H9 (cell line): Measurements from ENCODE around the gene HIPK3. TPM values are rescaled to one million over a fixed set of nuclear protein-coding genes. Genes with fewer than 3 reads are reported as not detected.

Experiments used
- DNase-seq: peaks from one replicate; pipeline ENCODE4 v3.0.0-alpha.2; 2017
- H2AFZ ChIP-seq: one replicate; pipeline ENCODE4 v1.6.1; 2013; ENCODE audit warnings: mild to moderate bottlenecking, low read length, control low read depth, moderate library complexity
- H2AK5ac ChIP-seq: 2 replicates; pipeline ENCODE4 v1.6.1; 2013; ENCODE audit warnings: low read length, control low read depth, mixed read lengths; ENCODE audit not compliant: insufficient read length
- H2BK120ac ChIP-seq: one replicate; pipeline ENCODE4 v1.6.1; 2013; ENCODE audit warnings: low read depth, mild to moderate bottlenecking, low read length, control low read depth, inconsistent platforms; ENCODE audit not compliant: poor library complexity, severe bottlenecking
- H2BK12ac ChIP-seq: 2 replicates; pipeline ENCODE4 v1.6.1; 2013; ENCODE audit warnings: low read length, control low read depth, mixed read lengths, low read depth; ENCODE audit not compliant: insufficient read length
- H2BK15ac ChIP-seq: 2 replicates; pipeline ENCODE4 v1.6.1; 2013; ENCODE audit warnings: low read depth, low read length, control low read depth
- H2BK20ac ChIP-seq: one replicate; pipeline ENCODE4 v1.6.1; 2013; ENCODE audit warnings: low read depth, mild to moderate bottlenecking, low read length, control low read depth, inconsistent platforms; ENCODE audit not compliant: poor library complexity, severe bottlenecking
- H2BK5ac ChIP-seq: 2 replicates; pipeline ENCODE4 v1.6.1; 2013; ENCODE audit warnings: low read length, control low read depth, mixed read lengths; ENCODE audit not compliant: insufficient read length
- H3K14ac ChIP-seq: 2 replicates; pipeline ENCODE4 v1.6.1; 2013; ENCODE audit warnings: low read length, control low read depth; ENCODE audit not compliant: insufficient read depth
- H3K18ac ChIP-seq: 2 replicates; pipeline ENCODE4 v1.6.1; 2013; ENCODE audit warnings: low read depth, mild to moderate bottlenecking, mixed read lengths, low read length, control low read depth; ENCODE audit not compliant: insufficient read length
- H3K23ac ChIP-seq: 2 replicates; pipeline ENCODE4 v1.6.1; 2013; ENCODE audit warnings: low read length, control low read depth, mixed read lengths, low read depth; ENCODE audit not compliant: insufficient read length
- H3K23me2 ChIP-seq: 2 replicates; pipeline ENCODE4 v1.6.1; 2013; ENCODE audit warnings: low read depth, mild to moderate bottlenecking, mixed read lengths, low read length, control low read depth; ENCODE audit not compliant: insufficient read length, poor library complexity, severe bottlenecking
- H3K27ac ChIP-seq: 2 replicates; pipeline ENCODE4 v1.5.1; 2013; ENCODE audit warnings: low read length, control low read depth, mixed read lengths, low read depth; ENCODE audit not compliant: insufficient read length
- H3K27me3 ChIP-seq: 2 replicates; pipeline ENCODE4 v1.6.1; 2013; ENCODE audit warnings: low read length, control low read depth, inconsistent platforms; ENCODE audit not compliant: insufficient read depth
- H3K4ac ChIP-seq: 2 replicates; pipeline ENCODE4 v1.6.1; 2013; ENCODE audit warnings: low read depth, mild to moderate bottlenecking, control low read depth, inconsistent platforms, low read length, moderate library complexity
- H3K4me1 ChIP-seq: 2 replicates; pipeline ENCODE4 v1.6.1; 2013; ENCODE audit warnings: low read length, control low read depth, inconsistent platforms; ENCODE audit not compliant: insufficient read depth
- H3K4me2 ChIP-seq: 2 replicates; pipeline ENCODE4 v1.6.1; 2013; ENCODE audit warnings: low read length, control low read depth, mixed read lengths; ENCODE audit not compliant: insufficient read length, insufficient read depth
- H3K56ac ChIP-seq: 2 replicates; pipeline ENCODE4 v1.6.1; 2013; ENCODE audit warnings: low read depth, mild to moderate bottlenecking, mixed read lengths, low read length, control low read depth; ENCODE audit not compliant: insufficient read length
- H3K79me1 ChIP-seq: 2 replicates; pipeline ENCODE4 v1.6.1; 2013; ENCODE audit warnings: low read depth, mild to moderate bottlenecking, moderate library complexity, low read length, control low read depth, inconsistent platforms; ENCODE audit not compliant: insufficient read depth, poor library complexity, severe bottlenecking
- H3K79me2 ChIP-seq: 2 replicates; pipeline ENCODE4 v1.6.1; 2013; ENCODE audit warnings: low read length, control low read depth, inconsistent platforms; ENCODE audit not compliant: insufficient read depth
- H3K9ac ChIP-seq: 2 replicates; pipeline ENCODE4 v1.6.1; 2013; ENCODE audit warnings: low read length, control low read depth, mixed read lengths; ENCODE audit not compliant: insufficient read length; ENCODE audit errors: extremely low read depth
- H3K9me3 ChIP-seq: one replicate; pipeline ENCODE4 v1.6.1; 2013; ENCODE audit warnings: low read depth, low read length, inconsistent platforms; ENCODE audit not compliant: control insufficient read depth
- H3T11ph ChIP-seq: one replicate; pipeline ENCODE4 v1.6.1; 2013; ENCODE audit warnings: mild to moderate bottlenecking, low read length, control low read depth, inconsistent platforms
- H4K20me1 ChIP-seq: one replicate; pipeline ENCODE4 v1.6.1; 2013; ENCODE audit not compliant: control insufficient read depth, insufficient read length, insufficient read depth
- H4K5ac ChIP-seq: 2 replicates; pipeline ENCODE4 v1.6.1; 2013; ENCODE audit warnings: low read depth, mild to moderate bottlenecking, mixed read lengths, low read length, control low read depth; ENCODE audit not compliant: insufficient read length
- H4K8ac ChIP-seq: replicated peaks from 2 replicates; pipeline ENCODE4 v1.6.1; 2013; ENCODE audit warnings: low read length, control low read depth, mixed read lengths, low read depth; ENCODE audit not compliant: insufficient read length
- H4K91ac ChIP-seq: 2 replicates; pipeline ENCODE4 v1.6.1; 2013; ENCODE audit warnings: low read depth, mild to moderate bottlenecking, moderate library complexity, mixed read lengths, low read length, control low read depth; ENCODE audit not compliant: insufficient read length
- H3K27ac Mint-ChIP-seq, 3 experiments: 2 replicates in 2 of 3; 3 replicates in 1 of 3; pipeline ENCODE4 v1.8.0; 2020 to 2021; ENCODE audit warnings: mixed read lengths in 3 of 3, mild to moderate bottlenecking in 1 of 3, moderate library complexity in 1 of 3
- H3K27me3 Mint-ChIP-seq: 2 replicates; pipeline ENCODE4 v1.8.0; 2021; ENCODE audit warnings: low read depth, mild to moderate bottlenecking, moderate library complexity, mixed read lengths
- H3K36me3 Mint-ChIP-seq, 3 experiments: 2 replicates in 2 of 3; 3 replicates in 1 of 3; pipeline ENCODE4 v1.8.0; 2020 to 2021; ENCODE audit warnings: low read depth in 3 of 3, mixed read lengths in 3 of 3; ENCODE audit not compliant: insufficient read depth in 1 of 3
- H3K4me1 Mint-ChIP-seq, 2 experiments: 2 replicates each; pipeline ENCODE4 v1.8.0; 2020; ENCODE audit warnings: mixed read lengths in 2 of 2
- H3K4me3 Mint-ChIP-seq, 2 experiments: 2 replicates in 1 of 2; 3 replicates in 1 of 2; pipeline ENCODE4 v1.8.0; 2020 to 2021; ENCODE audit warnings: mild to moderate bottlenecking in 2 of 2, mixed read lengths in 2 of 2, moderate library complexity in 1 of 2
- H3K9me3 Mint-ChIP-seq, 2 experiments: 2 replicates in 1 of 2; 3 replicates in 1 of 2; pipeline ENCODE4 v1.8.0; 2020; ENCODE audit warnings: mild to moderate bottlenecking in 2 of 2, mixed read lengths in 2 of 2, moderate library complexity in 1 of 2
- CTCF ChIP-seq: fragments of 200-600 bp; sonication (generic); conservative IDR thresholded peaks from 3 replicates; pipeline ENCODE4 v1.8.0; 2021; ENCODE audit warnings: antibody characterized with exemption, mild to moderate bottlenecking
- total RNA-seq: library from RNA; stranded (reverse); gene quantifications from 2 replicates; pipeline ENCODE4 v1.2.1, GENCODE V29; 2021

HIPK3 gene
- total RNA-seq, 1 experiment from 2014 or later = 23.4 TPM

DNA sequence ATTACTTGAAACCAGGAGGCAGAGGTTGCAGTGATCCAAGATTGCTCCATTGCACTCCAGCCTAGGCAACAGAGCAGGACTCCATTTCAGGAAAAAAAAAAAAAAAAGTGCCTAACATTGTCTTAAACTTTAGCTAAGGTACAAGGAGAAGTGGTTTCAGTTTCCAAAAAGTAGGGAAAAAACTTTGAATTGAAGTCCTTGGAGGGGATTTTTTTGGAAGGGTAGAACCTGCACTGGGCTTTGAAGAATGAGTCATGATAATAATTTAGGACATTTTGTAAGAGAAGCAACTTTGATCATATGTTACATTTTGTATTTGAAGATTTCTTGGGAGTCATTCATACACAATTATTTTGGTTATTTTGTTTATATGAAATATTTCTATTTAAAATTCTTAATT, 31.8 kb upstream of the HIPK3 start:
- Mint-ChIP-seq H3K9me3 (no peaks in the 10 kb centered on the region), H3K27ac (no peak overlapping the region), H3K27me3 (no peaks in the 10 kb centered on the region), H3K4me1 (no peaks in the 10 kb centered on the region), H3K4me3 (no peak overlapping the region), H3K36me3 (no peaks in the 10 kb centered on the region)
- Histone ChIP-seq H4K20me1 (no peaks in the 10 kb centered on the region), H3K23me2 (no peaks in the 10 kb centered on the region), H3K14ac (no peak overlapping the region), H3K27me3 (no peaks in the 10 kb centered on the region), H3K4me2 (no peak overlapping the region), H3K23ac (no peak overlapping the region), H3K9ac (no peak overlapping the region), H4K91ac (no peak overlapping the region), H2BK120ac (no peak overlapping the region), H3K27ac (no peak overlapping the region), H3K4me1 (no peaks in the 10 kb centered on the region), H2AFZ (no peak overlapping the region), H2BK15ac (no peak overlapping the region), H3K79me2 (no peaks in the 10 kb centered on the region), H3K9me3 (no peaks in the 10 kb centered on the region), H2AK5ac (no peak overlapping the region), H3K4ac (no peak overlapping the region), H3T11ph (no peak overlapping the region), H3K56ac (no peak overlapping the region), H2BK5ac (no peak overlapping the region), H2BK20ac (no peak overlapping the region), H3K18ac (no peak overlapping the region), H3K79me1 (no peaks in the 10 kb centered on the region), H4K5ac (no peak overlapping the region), H2BK12ac (no peak overlapping the region), H4K8ac (no peak overlapping the region)
- TF ChIP-seq CTCF = no peak
- no peak for DNase-seq
